ENCODE measurements around the gene KRTAP2-2.
"Not testable (repeated sequence)": the region's sequence is repeated elsewhere in the genome, so short reads cannot be mapped to it uniquely, and the experiment has no call there.

DNA sequence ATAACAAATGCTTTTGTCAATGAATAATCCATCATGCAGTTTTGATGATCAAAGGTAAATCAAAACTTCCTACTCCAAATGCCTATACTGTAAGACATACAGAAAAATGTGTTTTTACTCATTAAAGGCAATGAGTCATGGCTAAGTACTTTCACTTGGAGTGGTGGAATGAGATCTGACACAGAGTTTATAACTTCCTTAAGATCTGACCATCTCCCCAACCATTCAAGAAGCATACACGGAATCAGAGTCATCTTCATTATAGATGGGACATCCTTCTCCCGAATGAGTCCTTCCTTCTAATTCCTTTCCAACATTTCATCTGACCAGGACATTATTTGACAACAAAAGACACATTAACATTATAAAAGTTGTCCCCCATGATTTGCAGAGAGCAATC is 28.4 kb upstream of the KRTAP2-2 start:
- TF ChIP-seq, protein P1, sequence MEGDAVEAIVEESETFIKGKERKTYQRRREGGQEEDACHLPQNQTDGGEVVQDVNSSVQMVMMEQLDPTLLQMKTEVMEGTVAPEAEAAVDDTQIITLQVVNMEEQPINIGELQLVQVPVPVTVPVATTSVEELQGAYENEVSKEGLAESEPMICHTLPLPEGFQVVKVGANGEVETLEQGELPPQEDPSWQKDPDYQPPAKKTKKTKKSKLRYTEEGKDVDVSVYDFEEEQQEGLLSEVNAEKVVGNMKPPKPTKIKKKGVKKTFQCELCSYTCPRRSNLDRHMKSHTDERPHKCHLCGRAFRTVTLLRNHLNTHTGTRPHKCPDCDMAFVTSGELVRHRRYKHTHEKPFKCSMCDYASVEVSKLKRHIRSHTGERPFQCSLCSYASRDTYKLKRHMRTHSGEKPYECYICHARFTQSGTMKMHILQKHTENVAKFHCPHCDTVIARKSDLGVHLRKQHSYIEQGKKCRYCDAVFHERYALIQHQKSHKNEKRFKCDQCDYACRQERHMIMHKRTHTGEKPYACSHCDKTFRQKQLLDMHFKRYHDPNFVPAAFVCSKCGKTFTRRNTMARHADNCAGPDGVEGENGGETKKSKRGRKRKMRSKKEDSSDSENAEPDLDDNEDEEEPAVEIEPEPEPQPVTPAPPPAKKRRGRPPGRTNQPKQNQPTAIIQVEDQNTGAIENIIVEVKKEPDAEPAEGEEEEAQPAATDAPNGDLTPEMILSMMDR (IDR thresholded peaks at IDR 0.05): not testable (repeated sequence)
- not testable (repeated sequence) for TF ChIP-seq POLR2A (IDR thresholded peaks at IDR 0.05)

All from transverse colon (tissue), 3 donors.